ENCODE results near the gene DDX24.

Gene DDX24

GRCh38 chr14:94045563-94046345 lies 35.2 kb downstream of the DDX24 start:
- DNase-seq: no peak

DNA sequence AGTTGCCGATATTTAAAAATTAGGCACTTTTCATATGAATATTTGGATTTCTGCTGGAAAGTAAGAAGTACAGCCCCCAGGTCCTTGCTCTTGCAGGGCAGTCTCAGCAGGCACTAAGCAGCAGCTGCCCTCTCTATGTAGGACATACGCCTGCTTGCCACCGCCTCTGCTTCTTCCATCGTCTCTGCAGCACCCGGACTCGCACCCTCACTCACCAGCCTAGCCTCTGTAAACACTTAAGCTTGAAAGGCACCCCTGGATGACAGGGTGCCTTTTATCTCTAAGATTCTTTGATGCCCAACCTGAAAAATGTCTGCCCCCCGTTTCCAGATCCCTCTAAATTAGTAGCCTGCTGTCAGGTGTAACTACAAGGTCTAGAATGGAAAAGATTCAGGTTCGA lies 35.9 kb downstream of the DDX24 start:
- DNase-seq: no peak

- no peak for DNase-seq
Observed at GRCh38 chr14:94044476-94045091, 36.4 kb downstream of the DDX24 start.

DNA sequence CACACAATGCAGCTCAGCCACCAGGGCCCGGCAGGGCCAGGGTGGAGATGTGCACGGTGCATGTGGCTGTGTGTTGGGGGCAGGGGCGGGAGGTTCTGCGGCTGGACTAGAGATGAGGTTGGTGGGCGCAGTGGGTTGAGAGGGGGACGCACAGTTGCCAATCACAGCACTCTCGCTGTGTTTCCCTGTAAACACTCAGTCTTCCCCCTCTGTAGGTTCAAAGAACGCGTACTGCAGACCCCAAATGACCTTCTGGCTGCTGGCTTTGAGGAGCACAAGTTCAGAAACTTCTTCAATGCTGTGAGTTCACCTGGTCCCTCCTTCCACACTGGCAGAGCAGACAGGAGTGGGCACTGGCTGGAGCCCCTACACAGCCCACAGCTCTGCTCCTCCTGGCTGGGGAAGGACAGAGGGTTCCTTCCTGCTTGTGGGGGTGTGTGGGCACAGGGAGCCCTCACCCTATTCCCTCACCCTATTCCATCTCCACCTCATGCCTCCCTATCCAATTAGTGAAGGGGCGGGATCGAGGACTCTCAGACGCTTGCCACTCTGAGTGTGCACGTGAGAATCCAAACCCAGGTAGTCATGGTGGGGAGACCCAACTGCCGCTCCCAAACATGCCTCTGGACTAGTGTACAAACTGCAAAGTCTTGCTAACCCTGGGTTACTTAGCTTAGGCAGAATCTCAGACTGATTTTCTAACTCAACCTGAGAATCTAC lies 37.1 kb downstream of the DDX24 start:
- DNase-seq: no peak

GRCh38 chr14:94043111-94043755 lies 37.8 kb downstream of the DDX24 start:
- no peak for DNase-seq

- DNase-seq: no peak
Observed at GRCh38 chr14:94042433-94043091, 38.4 kb downstream of the DDX24 start.

DNA sequence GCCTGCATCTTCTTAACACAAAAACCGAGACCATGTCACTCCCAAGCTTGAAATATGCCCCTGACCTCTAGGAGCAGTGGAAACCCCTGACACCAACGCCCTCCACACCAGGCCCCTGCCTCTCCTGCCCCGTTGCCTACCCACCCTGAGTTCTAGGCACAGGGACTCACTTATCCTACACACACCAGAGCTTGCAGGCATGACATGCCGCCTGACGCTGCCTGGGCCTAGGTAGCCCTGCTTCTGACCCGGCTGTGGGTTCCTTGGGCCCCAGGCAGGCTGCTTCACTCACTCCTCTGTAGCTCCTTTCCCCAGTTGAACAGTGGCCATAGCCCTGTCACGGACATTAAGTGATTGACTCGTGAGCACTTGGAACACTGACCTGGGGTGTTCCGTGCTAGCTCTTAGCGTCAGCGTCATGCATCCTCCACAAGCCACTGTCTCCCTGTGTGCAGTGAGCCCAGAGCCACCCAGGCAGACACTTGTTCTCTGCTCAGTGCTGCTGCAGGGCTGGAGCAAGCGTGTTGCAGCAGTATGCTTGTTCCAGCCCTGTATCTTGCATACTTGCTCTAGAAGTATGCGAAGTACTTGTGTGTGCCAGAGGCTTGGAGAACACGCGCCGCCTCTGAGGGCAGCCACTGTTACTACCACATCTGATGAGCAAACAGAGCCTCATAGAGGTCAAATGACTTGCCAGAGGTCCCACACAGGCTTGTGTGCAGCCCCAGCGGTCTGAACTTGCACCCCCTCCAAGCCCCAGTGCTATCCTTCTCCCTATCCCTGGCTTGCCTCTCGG lies 39.3 kb downstream of the DDX24 start:
- DNase-seq: no peak

DNA sequence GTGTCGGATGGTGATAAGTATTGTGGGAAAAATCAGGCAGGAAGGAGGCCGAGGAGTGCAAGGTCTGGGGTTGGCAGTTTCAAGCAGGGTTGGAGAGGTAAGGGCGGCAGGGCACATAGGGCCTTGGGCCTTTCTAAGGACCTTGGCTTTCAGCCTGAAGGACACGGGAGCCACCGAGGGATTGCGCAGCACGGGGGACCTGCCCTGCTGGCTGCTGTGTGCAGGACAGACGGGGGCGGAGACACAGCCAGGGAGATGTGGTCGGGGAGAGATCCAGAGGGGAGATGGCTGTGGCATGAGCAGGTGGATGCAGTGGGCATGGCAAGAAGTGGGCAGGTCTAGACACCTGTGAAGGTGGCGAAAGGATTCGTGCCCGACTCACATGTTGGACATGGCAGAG lies 40.2 kb downstream of the DDX24 start:
- DNase-seq: no peak

GRCh38 chr14:94040247-94040646 lies 40.8 kb downstream of the DDX24 start:
- no peak for DNase-seq

DNA sequence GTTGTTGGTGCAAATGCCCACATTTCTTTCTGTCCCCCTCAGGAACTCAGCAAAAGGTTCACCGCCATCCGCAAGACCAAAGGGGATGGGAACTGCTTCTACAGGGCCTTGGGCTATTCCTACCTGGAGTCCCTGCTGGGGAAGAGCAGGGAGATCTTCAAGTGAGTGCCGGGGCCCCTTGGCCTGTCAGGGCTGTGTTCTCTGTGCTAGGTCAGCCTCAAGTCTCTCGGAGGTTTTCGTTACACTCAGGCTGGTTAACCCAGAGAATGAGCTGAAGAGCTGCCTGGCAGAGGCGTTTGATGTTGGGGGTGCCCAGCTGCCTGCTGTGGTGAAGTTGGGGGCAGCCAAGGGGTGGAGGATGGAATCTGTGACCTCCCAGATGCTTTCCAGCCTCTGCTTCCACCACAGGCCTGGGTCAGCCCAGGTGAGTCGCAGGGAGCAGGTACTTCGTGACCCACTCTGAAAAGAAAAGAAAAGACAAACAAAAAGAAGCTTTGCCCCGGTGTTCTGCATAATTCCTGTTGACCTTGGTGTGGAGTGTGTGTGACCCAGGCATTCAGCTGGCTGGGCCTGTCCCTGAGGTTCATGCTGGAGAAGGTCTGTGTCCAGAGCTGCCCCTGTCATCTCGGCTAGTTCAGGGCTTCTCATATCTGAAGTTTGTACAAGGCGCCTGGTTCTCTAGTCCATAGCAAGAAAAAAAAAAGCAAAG lies 41.9 kb downstream of the DDX24 start:
- no peak for DNase-seq

- no peak for DNase-seq
Observed at GRCh38 chr14:94038510-94038909, 42.5 kb downstream of the DDX24 start.

DNA sequence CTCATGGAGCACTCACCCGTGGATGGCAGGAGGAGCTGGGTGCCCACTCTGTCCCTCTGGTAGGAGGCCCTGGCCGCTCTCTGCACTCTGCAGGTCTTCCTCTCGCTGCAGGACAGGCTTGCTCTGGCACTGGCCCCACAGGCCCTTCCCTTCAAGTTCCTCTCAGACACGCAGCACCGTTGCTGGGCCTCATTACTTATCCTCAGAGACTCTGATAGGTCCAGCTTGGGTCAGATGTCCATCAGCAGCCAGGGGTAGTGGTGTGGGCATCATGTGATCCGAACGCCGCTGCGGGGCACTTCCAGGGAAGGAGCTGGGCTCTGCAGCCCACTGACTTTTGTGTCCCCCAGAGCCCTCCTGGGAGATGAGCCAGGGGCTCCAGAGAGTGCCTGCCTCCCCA lies 43.0 kb downstream of the DDX24 start:
- no peak for DNase-seq

GRCh38 chr14:94036313-94037167 lies 44.5 kb downstream of the DDX24 start:
- DNase-seq: peak; percentile 77

DNA sequence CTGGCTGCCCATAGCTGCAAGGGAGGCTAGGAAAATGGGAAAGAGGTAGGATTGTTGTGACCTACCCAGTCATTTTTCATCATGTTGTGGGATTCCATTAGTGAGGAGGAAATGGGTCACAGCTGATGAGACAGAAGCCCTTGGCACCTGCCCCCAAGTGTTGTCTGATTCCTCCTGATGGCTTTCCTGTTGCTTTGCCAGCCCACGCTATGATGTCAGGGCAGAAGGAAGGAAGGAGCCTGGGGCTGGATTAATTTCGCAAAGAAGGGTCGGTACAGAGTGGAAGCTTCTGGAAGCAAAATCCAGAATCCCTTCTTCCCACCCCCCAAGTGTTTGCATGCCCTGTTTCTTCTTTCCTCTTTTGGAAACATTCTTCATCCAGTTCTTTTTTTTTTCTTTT lies 46.1 kb downstream of the DDX24 start:
- no peak for DNase-seq

DNA sequence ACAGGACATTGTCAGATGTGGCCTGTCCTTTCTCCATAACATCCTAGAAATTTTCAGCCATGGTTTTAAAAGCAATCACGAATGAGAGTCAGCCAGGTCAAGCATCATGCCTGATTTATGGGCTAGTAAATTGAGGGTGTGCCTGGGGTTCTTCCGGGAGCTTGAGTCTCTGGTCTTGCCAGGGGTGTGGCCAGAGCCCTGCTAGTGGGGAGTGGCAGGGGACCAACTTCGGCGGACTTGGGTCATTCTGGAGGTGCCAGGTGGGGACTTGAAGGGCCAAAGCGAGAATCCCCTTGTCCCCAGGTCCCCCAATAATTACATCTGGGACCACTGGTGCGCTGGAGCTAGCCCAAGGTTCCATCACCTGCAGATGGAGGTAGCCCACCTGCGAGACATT lies 49.1 kb downstream of the DDX24 start:
- DNase-seq: no peak

DNA sequence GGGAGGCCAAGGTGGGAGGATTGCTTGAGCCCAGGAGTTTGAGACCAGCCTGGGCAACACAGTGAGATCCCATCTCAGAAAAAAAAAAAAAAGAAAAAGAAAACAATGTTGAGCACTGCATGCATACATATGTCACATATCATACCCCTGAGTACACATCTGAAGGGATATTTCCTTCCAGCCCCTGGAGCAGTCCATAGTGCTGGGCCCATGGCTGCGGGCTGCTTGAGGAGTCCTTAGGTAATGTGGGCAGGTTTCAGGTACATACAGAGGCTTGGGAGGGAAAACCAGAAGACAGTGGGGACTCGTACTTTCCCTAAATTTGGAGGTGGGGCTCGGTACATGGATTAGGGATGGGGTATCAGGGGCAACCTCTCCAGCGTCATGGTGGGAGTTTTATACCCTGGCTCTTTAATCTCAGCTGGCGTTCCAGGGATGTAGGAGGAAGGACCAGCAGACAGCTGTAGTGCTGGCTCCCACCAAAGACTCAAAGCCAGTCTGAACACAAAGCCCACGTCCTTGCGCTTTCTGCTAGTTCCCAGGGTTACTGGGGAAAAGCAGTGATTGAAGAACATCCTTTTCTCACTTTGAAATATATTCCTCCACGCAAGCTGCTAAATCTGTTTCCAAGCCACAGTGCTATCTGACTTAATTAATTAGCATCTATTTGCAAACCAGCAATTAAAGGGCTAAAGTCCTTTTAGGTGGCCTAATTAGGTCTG lies 49.7 kb downstream of the DDX24 start:
- no peak for DNase-seq

- no peak for DNase-seq
Observed at GRCh38 chr14:94030571-94030970, 50.4 kb downstream of the DDX24 start.

- DNase-seq: no peak
Observed at GRCh38 chr14:94029671-94030203, 51.3 kb downstream of the DDX24 start.

- DNase-seq: peak; percentile 5
Observed at GRCh38 chr14:94029265-94029664, 51.7 kb downstream of the DDX24 start.

DNA sequence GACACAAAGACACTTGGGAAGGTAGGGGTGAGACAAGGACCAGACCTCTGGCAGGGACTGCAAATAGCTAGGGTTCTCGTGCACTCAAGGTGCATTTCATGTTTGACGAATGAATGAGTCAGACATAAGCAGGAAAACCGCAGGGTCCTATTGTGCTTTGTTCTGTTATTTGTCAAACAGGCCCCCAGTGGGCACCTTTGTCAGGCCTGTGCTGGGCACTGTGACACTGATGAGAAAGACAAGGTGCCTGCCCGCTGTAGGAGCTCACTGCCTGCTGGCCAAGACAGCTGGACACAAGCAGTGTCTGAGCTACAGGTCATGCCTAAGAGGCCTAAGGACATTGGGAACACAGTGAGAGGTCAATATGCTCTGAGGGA lies 52.6 kb downstream of the DDX24 start:
- no peak for DNase-seq
